ENCODE results near the gene MAN2B1.
"Not testable (repeated sequence)": the region's sequence is repeated elsewhere in the genome, so short reads cannot be mapped to it uniquely, and the experiment has no call there.

The MAN2B1 gene

DNA sequence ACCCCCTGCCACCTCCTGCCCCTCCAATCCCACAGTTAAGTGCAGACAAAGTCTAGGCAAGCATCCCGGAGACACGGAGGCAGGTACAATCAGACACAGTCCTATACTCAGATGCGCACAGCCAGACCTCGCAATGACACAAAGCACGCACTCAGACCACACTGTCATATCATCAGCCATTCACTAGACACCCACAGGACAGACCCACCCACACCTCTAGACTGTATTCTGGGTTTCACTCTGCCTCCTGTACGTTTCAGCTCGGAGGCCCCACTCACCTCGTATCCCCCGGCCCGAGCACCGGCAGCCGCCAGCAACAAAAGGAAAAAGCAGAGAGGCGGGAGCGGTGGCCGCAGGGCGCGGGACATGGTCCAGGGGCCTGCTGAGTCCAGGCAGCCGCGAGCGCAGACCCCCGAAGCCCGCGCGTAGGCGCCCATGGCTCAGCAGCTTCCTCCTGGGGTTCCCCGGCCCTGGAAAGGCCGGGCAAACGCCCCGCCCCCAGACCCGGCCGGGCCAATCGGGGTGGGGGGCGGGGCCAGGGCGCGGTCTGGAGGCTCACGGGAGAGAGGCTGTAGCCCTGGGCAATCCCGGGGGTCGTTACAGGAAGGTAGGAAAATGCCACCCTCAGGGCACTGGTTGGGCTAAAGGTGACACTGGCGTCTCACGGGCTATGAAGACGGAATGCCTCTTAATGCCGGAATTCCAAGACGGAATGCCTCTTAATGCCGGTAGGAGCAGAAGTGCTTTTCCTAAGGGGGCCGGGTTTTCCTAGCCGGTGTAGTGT is at the start of gene MAN2B1, which contains the start of gene WDR83:
TSS of gene MAN2B1 (minus strand) at position 478 of the 784 bp plus-strand sequence. CDS start at position 437, 41 bp downstream.
TSS of gene WDR83 (plus strand) at position 543 of the 784 bp plus-strand sequence. CDS start 2,984 bp downstream, outside the sequence.
- DNase-seq = peak; percentile 80

DNA sequence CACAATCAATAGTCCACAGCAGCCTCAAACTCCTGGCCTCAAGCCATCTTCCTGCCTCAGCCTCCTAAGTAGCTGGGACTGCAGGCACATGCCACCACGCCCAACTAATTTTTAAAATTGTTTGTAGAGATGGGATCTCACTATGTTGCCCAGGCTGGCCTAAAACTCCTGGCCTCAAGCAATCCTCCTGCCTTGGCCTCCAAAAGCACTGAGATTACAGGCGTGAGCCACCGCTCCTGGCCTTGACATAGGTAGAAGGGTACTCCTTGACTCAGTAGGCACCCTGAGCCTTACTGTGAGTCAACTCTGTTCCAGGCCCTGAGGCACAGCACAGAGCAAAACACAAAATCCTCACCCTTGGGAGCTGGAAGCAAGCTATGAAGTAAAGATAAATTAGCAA is 49.4 kb upstream of the MAN2B1 start:
- DNase-seq = no peak

DNA sequence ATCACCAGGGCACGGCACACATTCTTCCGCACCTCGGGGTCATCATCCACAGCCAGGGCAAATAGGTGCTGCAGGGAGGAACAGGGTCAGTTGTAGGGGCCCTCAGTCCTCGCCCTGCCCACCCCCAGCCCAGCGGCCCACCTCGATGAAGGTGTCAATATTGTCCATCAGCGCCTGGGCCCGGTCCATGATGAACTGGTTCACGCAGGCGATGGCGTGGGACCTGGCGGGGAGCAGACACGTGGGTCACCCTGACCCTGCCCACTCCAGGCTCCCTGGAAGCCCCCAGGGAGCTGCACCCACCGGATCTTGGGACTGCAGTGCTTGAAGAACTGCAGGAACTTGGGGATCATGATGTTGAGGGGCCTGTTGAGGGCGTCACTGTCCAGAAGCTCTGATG is 48.6 kb upstream of the MAN2B1 start:
- no peak for DNase-seq

DNA sequence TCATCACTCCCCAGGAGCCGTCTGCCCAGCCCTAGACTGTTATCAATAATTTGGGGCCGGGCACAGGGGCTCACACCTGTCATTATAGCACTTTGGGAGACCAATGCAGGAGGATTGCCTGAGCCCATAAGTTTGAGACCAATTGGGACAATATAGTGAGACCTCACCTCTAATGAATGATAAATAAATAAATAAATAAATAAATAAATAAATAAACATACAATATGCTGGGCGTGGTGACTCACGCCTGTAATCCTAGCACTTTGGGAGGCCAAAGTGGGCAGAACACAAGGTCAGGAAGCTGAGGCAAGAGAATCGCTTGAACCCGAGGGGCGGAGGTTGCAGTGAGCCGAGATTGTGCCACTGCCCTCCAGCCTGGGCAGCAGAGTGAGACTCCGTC is 46.8 kb upstream of the MAN2B1 start:
- not testable (repeated sequence) for DNase-seq

DNA sequence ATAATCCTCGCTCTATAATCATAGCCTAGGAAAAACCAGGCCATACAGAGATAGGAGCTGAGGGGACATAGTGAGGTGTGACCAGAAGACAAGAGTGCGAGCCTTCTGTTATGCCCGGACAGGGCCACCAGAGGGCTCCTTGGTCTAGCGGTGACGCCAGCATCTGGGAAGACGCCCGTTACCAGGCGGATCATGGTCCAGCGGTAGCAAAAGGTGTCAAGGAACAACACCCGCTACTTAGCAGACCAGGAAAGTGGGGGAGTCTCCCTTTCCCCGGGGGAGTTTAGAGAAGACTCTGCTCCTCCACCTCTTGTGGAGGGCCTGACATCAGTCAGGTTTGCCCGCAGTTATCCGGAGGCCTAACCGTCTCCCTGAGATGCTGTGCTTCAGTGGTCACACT is 45.5 kb upstream of the MAN2B1 start:
- DNase-seq = not testable (repeated sequence)

DNA sequence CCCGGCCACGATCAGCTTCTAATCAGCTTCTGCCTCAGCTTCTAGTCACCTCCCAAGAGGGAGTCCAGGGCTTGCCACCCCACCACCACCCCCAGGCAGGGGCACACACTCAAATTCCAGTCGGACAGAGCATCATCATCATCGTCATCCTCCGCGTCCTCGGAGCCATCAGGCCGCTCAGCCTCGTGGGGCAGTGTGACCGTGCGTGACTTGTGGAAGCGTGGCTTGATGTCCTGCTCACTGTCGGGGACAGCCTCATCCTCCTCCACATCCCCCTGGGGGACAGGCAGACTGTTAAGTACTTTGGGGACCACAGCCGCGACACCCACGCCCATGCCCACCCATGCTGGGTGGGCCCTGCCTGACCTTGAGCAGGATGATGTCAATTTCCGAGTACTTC is 44.6 kb upstream of the MAN2B1 start:
- no peak for DNase-seq

DNA sequence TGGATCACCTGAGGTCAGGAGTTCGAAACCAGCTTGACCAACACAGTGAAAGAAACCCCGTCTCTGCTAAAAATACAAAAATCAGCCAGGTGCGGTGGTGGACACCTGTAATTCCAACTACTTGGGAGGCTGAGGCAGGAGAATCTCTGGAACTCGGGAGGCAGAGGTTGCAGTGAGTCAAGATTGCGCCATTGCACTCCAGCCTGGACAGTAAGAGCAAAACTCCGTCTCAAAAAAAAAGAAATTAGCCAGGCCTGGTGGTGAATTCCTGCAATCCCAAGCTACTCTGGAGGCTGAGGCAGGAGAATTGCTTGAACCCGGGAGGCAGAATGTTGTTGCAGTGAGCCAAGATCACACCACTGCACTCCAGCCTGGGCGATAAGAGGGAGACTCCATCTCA is 42.1 kb upstream of the MAN2B1 start:
- DNase-seq = no peak

DNA sequence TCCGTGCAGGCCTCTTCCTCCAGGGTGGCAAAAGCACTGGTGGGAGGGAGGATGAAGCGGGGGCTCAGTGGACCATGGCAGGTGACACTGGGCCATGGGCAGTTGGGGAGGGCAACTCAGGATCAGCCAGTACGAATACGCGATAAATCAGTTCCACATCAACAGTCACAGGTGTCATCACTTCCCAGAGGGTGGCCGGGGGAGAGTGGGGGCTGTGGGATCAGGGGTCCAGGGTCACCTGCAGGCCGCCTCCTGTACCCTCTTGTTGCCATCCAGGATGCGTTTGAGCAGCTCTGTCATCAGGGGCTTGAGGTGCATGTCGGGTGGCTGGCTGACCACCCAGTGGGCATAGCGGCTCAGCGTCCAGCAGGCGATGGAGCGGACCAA is 39.8 kb upstream of the MAN2B1 start:
- no peak for DNase-seq

DNA sequence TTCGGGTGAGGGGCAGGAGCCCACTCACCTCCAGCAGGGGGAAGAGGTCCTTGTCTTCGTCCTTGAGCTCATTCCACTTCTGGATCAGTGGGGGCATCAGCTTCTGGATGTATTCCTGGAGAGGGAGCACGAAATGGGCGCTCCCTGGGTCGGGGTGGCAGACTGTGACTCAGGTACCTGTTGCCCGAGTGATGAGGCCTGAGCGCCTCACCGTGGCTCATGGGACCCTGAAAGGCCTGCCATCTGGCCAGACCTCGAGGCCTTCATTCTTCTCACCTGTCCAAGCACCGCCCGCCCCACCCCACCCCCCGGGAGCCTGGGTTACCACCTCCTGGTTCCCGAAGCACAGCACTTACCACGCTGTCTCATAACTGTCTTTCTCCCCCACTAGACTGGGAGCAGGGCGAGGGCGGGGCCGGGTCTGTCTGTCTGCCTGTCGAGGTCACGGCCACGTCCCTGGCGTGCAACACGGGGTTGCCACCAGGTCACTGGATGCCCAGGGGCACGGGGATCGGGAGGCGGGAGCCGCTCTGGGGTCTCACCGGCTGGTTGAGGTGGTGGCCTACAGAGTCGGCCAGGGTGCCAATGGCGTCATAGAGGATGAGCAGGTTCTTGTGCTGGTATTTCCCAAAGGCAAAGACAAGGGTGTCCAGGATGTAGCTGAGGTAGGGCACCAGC is 39.3 kb upstream of the MAN2B1 start:
- DNase-seq = no peak

DNA sequence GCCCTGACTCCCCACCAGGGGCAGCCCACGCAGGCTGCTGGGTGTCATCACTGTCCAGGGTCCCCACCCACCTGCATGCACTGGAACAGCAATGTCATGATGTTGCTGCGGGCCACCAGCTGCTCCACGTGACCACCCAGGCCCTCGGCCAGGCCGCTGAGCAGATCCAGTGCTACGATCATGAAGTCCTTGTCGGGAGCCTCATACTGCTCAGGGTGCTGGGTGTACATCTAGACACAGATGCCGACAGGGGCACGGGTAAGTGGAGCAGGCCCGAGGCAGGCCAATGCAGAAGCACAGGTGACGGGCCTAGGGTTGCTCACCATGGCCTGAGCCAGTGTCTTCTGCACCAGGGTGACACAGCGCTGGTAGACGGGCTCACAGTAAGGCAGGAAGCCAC is 38.6 kb upstream of the MAN2B1 start:
- DNase-seq = no peak

DNA sequence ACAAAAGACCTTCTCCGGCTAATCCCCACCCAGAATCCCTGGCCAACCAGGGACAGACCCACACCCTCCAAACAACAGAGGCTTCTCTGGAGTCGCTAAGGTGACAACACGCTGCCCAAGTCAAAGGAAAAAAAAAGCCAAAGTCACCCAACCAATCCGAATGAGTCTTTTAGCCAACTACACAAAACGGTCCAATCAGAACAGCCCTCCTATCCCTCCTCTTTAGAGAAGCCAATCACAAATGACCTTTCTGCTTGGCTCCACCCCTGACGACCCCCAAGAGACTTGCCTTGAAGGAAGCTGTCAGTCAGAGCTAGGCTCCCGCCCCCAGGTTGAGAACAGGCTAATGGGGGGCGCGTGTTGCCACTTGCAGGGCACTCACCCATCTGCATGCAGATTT is 36.5 kb upstream of the MAN2B1 start:
- peak; percentile 48 for DNase-seq

DNA sequence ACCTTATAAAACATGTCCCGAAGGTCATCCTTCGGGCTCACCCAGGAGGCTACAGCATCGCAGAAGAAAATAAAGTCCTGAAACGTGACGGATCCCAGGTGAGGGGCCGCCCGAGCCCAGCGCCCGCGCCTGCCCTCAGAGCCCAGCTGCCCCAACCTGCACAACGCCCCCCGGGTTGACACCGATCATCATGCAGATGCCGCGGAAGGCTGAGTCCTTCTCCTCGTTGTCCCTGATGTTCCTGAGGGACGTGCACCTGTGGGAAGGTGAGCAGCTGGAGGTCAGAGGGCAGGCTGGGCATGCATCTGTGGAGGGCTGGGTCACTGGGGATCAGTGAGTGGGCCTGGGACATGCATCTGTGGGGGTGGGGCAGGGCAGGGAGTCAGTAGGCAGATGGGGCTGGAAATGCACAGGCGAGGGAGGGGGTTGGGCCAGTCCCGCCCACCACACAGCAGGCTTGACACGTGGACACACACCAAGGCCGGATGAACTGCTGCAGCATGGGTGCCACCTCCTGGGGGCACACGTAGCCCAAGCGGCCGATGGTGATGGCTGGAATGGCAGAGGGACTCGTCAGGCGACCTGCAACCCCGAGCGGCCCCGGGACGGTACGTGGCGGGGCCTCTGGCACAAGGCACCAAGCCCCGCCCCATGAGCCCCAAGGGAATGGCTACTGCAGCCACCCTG is 35.2 kb upstream of the MAN2B1 start:
- no peak for DNase-seq

DNA sequence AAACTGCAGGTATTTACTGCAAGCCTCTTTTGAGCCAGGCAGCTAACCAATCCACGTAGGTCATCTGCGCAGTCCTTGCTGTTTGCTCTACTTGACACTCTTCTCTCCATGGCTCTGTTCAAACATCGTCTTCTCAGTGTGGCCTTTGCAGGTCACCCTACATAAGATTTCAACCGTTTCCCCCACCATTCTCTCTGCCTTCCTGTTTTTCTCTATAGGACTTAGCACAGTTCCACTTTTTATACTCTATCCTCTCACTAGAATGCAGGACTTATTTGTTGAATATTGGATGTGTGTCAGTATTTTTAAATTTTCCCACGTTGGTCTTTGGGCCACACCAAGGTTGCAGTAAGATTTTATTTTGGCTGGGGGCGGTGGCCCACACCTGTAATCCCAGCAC is 31.6 kb upstream of the MAN2B1 start:
- no peak for DNase-seq

DNA sequence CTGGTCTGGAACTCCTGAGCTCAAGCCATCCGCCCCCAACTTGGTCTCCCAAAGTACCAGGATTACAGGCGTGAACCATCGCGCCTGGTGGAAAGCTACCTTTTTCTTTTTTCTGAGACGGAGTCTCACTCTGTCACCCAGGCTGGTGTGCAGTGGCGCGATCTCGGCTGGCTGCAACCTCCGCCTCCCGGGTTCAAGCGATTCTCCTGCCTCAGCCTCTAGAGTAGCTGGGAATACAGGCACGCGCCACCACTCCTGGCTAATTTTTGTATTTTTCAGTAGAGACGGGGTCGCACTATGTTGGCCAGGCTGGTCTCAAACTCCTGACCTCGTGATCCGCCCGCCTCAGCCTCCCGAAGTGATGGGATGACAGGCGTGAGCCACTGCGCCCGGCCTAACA is 30.9 kb upstream of the MAN2B1 start:
- DNase-seq = not testable (repeated sequence)

DNA sequence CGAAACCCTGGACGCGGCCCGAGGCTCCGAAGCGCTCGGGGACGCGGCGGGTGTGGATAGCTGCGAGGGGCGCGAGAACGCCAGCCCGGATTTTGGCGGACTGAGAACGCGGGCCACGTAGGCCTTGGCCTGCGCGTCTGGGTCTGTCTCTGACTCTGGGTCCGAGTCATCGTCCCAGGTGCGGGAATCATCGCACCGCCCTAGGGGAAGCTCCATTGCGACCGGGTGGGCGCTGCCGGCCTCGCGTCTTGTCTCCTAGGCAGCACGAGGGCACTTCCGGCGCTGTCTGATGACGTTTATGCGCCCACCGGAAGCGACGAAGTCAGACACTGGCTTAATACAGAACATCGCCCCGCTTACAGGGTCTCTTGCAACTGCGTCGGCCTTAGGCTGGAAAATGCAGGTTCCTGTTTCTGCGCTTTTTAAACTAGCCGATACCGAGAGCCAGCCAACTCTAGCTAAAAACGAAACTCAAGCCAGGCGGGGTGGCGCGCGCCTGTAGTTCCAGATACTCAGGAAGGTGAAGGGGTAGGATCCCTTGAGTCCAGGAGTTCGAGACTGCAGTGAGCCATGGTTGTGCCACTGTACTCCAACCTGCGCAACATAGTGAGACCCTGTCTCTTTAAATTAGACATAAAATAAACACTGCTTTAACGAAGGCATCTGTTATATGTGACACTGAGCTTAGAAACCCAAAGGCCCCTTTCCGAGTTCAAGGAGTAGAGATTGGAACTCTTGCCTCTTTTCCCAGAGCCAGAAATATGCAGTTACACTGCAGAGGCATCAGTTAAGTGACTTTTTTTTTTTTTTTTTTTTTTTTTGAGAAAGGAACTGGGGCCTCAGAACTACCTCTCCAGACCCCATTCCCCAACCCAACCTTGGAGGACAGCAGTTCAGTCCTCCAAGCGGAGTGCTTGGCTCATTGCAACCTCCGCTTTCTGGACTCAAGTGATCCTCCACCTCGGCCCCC is 30.1 kb upstream of the MAN2B1 start, which contains the start of gene FBXW9:
TSS of gene FBXW9 (minus strand) at position 266 of the 970 bp plus-strand sequence. CDS start at position 216, 50 bp downstream.
- DNase-seq = peak; percentile 94

DNA sequence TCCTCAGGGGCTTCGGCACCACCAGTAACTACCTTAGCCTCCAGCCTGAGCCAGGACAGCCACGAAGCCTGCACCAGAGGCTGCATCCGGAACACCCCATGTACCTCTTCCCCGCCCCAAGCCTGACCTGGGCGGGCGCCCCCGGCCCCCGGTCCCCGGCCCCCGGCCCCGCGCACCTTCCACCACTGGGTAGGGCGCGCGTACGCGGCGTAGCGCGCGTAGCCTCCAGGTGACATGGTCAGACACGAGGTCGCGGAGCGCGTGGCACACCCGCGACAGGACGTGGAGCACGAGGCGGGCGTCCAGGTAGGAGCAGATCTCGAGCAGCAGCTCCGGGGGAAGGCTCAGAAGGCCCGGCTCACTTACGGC is 29.4 kb upstream of the MAN2B1 start:
- peak; percentile 54 for DNase-seq

DNA sequence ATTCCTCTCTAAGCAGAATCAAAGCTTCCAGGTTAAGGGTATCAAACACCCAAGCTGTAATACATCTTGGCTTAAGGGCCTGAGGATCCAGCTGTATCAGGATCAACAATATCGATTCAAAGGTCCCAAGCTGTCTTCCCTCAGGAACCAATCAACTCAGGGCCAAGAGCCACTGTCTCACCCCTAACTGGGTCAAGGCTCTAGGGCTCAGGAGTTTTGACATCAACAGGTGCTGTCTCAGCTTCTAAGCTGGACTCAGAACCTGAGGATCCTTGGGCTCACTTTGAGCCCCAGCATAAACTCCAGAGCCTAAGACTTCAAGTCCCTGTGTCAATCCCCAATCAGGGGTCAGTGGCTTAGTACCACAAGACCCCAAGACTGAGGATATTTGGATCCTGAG is 29.0 kb upstream of the MAN2B1 start:
- DNase-seq = no peak

DNA sequence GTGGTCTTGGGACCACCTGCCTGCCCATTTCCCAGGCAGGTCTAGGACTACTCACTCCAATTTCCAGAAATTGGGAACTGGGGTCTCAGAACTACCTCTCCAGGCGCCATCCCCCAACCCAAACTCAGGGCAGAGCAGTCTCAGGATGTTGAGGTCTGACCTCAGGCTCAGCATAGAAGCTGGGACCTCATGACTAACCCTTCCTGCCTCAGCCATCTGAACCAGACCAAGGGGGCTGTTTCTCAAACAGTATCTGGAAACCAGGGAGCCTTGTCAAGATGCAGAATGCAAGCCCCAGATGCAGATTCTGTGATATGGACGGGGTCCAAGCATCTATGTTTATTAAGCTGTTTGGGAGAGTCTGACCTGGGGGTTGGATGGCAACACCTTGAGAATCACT is 28.6 kb upstream of the MAN2B1 start:
- DNase-seq = no peak

DNA sequence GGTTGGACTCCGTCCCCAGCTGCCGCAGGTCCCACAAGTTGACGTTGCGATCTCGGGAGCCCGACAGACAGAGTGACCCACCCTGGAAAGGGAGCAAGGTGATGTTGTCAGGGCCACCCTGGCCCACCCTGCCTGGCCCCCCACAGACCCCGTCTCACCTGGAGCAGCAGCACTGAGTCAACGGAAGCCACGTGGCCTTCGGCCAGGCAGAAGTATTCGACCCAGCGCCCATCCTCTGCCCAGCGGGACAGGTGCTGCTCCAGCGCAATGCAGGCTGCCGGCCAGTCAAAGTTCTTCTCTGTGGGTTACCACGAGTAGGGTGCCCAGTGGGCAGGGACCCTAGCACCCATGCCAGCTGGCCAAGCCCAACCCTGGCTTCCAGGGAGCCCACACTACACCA is 28.1 kb upstream of the MAN2B1 start:
- no peak for DNase-seq

DNA sequence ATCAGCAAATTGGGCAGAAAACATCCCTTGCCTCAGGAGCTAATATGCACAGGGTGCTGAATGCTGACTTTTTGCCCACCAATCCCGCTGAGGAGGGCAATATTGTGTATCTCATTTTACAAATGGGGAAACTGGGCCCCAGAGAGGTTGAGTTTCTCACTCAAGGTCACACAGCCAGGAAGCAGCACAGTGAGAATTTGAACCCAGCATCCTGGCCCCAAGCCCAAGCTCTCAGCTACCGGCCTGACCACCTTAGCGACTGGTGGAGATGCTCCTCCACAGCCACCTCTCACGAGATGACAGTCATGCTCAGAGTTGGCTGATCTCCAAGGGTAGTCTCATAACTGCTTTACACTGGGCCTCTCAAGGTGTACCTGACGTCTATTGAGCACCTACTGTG is 26.4 kb upstream of the MAN2B1 start:
- DNase-seq = no peak

DNA sequence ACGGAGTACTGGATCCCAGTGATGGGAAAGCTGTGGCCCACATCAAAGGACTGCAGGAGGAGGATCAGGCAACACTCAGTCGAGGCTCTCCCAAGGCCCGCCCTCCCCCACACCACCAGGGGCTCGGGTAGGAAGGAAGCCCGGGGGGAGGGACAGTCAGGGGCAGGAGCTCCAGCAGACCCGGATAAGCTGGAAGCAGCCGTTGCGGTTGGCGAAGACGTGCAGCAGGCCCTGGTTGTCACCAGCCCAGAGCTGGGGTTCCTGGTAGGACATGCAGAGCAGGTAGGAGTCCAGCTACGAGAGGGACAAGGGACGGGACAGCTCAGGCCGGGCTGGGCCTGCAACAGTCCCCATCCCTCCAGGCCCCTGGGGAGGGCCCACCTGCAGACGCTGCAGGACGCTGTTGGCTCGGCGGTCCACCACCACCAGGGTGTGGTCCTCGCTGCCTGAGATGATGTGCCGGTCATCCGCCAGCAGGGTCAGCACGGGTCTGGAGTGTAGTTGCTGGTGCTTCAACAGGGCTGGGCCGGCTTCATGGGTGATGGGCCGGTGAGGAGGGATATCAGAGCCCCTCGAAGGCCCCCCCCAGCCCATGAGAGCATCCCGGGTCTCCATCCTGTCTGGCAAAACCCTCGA is 23.2 kb upstream of the MAN2B1 start:
- DNase-seq = no peak

DNA sequence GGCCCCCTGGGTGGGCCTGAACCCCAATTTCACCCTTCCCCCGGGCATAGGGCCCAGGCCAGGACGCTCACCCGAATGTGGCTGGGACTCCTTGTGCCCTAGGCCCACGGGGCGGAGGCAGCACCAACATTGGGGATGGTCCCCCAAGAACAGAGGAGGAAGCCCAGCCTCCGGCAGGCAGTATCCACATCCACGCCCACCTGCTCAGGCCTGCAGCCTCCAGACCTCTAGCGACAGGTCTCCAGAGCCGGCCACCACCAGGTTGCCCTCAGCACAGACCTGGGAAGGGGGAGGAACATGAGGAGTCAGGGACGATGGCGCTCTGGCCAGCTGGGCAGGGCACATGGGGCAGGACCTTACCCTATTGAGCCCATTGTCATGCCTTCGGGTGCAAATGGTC is 22.5 kb upstream of the MAN2B1 start:
- DNase-seq = no peak

All from DMS53 (cell line).